ENCODE measurements around the gene VAX1. TPM values are rescaled to one million over a fixed set of nuclear protein-coding genes. Genes with fewer than 3 reads are reported as not detected.

Gene VAX1
- total RNA-seq, 1 experiment from 2014 or later: 0.04 TPM

DNA sequence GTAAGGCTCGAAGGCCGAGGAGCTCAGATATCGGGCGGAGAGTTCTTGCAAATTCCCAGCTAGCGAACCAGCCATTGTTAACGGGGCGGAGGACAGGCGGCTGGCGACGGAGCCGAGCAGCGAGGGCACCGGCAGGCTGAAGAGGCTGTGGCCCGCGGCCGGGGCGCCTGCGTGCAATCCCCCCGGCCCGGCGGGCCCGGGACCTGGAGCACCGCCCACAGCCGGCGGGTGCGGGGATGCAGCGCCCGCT lies 4.1 kb downstream of the VAX1 start:
- peaks cover 97% of the 10 kb centered on the region for H3K27me3 Mint-ChIP-seq (ENCODE audit: low read depth)
- POLR2A ChIA-PET: interaction anchor here (0.9 kb wide), 1 partner anchor 33 kb away, joined by 3 read pairs; no protein-coding TSS in a partner anchor
- H3K4me3 Mint-ChIP-seq: peak overlapping the region; percentile 73

DNA sequence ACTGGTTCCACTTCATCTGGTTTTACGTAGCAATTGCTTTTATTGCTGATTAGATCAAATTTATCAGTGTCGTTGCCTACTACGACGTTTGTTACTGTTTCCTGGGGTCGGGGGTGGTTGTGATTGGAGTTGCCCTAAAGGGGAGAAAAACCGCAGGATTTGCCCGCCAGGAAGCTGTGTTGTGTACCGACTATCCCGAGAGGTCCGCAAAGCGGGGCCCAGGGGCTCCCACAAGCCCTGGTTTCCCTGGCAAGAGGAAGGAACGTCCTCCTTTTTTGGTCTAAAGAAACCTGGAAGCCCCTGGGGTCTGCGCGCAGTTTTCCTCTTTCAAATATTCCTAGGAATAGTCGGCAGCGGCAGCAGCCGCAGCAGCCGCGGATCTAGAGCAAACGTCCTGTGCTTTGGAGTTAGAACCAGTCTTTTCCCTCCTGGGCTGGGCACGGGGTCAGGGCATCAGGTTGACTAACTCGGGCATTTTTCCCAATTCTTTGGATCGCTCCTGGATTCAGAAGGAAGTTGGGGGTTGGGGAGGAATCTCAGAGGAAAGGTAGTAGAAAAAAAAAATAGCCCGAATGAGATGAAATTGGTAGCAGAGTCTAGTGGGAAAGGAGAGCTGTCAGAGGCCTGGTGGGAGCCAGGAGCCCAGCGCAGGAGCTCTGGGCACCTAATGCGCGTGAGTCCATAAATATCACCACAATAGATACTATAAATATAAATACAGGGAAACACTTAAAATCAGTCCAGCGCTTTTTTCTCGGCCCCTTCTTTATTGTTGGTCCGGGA lies 4.6 kb downstream of the VAX1 start:
- H3K36me3 Mint-ChIP-seq: no peaks in the 10 kb centered on the region; the same call in 1 of the 2 replicates
- DNase-seq (ENCODE audit: low spot score) (peak; percentile 20), ATAC-seq (no peak)
- H3K4me3 Mint-ChIP-seq: peak overlapping the region; percentile 73
- CTCF ChIA-PET: interaction anchor here (0.9 to 5.7 kb wide), 9 partner anchors 8 to 337 kb away, joined by 3 to 72 read pairs (median 4); no protein-coding TSS in a partner anchor
- no peak for TF ChIP-seq OVOL2 (CRISPR knock-in tag; IDR thresholded peaks at IDR 0.05; ENCODE audit: borderline replicate concordance)
- TF ChIP-seq STAT6 (CRISPR knock-in tag; conservative IDR thresholded peaks at IDR 0.05; ENCODE audit: low read depth): no peak
- no peak for TF ChIP-seq CBFB (CRISPR knock-in tag; IDR thresholded peaks at IDR 0.05; ENCODE audit: low read depth)
- TF ChIP-seq JUN (CRISPR knock-in tag; IDR thresholded peaks at IDR 0.05): no peak
- TF ChIP-seq NFATC4 (CRISPR knock-in tag; IDR thresholded peaks at IDR 0.05): no peak
- TF ChIP-seq ZNF416 (CRISPR knock-in tag; IDR thresholded peaks at IDR 0.05): no peak
- TF ChIP-seq ETV6 (CRISPR knock-in tag; IDR thresholded peaks at IDR 0.05): no peak
- no peak for TF ChIP-seq HMGA2 (CRISPR knock-in tag; IDR thresholded peaks at IDR 0.05)
- no peak for TF ChIP-seq TEAD4 (CRISPR knock-in tag; IDR thresholded peaks at IDR 0.05)
- TF ChIP-seq, protein P1, sequence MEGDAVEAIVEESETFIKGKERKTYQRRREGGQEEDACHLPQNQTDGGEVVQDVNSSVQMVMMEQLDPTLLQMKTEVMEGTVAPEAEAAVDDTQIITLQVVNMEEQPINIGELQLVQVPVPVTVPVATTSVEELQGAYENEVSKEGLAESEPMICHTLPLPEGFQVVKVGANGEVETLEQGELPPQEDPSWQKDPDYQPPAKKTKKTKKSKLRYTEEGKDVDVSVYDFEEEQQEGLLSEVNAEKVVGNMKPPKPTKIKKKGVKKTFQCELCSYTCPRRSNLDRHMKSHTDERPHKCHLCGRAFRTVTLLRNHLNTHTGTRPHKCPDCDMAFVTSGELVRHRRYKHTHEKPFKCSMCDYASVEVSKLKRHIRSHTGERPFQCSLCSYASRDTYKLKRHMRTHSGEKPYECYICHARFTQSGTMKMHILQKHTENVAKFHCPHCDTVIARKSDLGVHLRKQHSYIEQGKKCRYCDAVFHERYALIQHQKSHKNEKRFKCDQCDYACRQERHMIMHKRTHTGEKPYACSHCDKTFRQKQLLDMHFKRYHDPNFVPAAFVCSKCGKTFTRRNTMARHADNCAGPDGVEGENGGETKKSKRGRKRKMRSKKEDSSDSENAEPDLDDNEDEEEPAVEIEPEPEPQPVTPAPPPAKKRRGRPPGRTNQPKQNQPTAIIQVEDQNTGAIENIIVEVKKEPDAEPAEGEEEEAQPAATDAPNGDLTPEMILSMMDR (IDR thresholded peaks at IDR 0.05): no peak
- TF ChIP-seq, protein P2, sequence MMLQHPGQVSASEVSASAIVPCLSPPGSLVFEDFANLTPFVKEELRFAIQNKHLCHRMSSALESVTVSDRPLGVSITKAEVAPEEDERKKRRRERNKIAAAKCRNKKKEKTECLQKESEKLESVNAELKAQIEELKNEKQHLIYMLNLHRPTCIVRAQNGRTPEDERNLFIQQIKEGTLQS (CRISPR knock-in tag; conservative IDR thresholded peaks at IDR 0.05): no peak
- TF ChIP-seq GABPB1 (CRISPR knock-in tag; IDR thresholded peaks at IDR 0.05): no peak
- TF ChIP-seq, protein P3, sequence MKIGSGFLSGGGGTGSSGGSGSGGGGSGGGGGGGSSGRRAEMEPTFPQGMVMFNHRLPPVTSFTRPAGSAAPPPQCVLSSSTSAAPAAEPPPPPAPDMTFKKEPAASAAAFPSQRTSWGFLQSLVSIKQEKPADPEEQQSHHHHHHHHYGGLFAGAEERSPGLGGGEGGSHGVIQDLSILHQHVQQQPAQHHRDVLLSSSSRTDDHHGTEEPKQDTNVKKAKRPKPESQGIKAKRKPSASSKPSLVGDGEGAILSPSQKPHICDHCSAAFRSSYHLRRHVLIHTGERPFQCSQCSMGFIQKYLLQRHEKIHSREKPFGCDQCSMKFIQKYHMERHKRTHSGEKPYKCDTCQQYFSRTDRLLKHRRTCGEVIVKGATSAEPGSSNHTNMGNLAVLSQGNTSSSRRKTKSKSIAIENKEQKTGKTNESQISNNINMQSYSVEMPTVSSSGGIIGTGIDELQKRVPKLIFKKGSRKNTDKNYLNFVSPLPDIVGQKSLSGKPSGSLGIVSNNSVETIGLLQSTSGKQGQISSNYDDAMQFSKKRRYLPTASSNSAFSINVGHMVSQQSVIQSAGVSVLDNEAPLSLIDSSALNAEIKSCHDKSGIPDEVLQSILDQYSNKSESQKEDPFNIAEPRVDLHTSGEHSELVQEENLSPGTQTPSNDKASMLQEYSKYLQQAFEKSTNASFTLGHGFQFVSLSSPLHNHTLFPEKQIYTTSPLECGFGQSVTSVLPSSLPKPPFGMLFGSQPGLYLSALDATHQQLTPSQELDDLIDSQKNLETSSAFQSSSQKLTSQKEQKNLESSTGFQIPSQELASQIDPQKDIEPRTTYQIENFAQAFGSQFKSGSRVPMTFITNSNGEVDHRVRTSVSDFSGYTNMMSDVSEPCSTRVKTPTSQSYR (CRISPR knock-in tag; IDR thresholded peaks at IDR 0.05): no peak
- no peak for TF ChIP-seq RORB (CRISPR knock-in tag; IDR thresholded peaks at IDR 0.05)
- no peak for TF ChIP-seq MYBL2 (CRISPR knock-in tag; IDR thresholded peaks at IDR 0.05)
- TF ChIP-seq ESRRA (CRISPR knock-in tag; IDR thresholded peaks at IDR 0.05; ENCODE audit: borderline replicate concordance): no peak
- H3K9me3 Mint-ChIP-seq: no peaks in the 10 kb centered on the region
- H3K4me1 Mint-ChIP-seq: peaks cover 63% of the 10 kb centered on the region
- H3K27me3 Mint-ChIP-seq (ENCODE audit: low read depth): peaks cover 97% of the 10 kb centered on the region
- no peak overlapping the region for H3K27ac Mint-ChIP-seq
- POLR2A ChIA-PET: interaction anchor here (0.6 to 0.9 kb wide), 2 partner anchors 13 to 34 kb away, joined by 3 read pairs; no protein-coding TSS in a partner anchor

More for the DNA sequence above, 4.1 kb downstream of the VAX1 start:
- ATAC-seq (no peak), DNase-seq (ENCODE audit: low spot score) (peak; percentile 25)
- Mint-ChIP-seq H3K27ac (no peak overlapping the region), H3K4me1 (peaks cover 63% of the 10 kb centered on the region), H3K36me3 (no peaks in the 10 kb centered on the region; the same call in 1 of the 2 replicates), H3K9me3 (no peaks in the 10 kb centered on the region)
- CTCF ChIA-PET: interaction anchor here (1.0 to 5.7 kb wide), 8 partner anchors 9 to 337 kb away, joined by 3 to 72 read pairs (median 8); no protein-coding TSS in a partner anchor
- TF ChIP-seq, protein P4, sequence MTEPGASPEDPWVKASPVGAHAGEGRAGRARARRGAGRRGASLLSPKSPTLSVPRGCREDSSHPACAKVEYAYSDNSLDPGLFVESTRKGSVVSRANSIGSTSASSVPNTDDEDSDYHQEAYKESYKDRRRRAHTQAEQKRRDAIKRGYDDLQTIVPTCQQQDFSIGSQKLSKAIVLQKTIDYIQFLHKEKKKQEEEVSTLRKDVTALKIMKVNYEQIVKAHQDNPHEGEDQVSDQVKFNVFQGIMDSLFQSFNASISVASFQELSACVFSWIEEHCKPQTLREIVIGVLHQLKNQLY (CRISPR knock-in tag; IDR thresholded peaks at IDR 0.05): no peak

Data from WTC11 (cell line).